CD14-positive monocyte (primary cell): ENCODE data around the gene MAP1LC3A. TPM values are rescaled to one million over a fixed set of nuclear protein-coding genes. Genes with fewer than 3 reads are reported as not detected.

ENCODE experiments used
- DNase-seq, 3 donors: peaks; one replicate each; pipeline ENCODE4 v3.0.0-alpha.2; 2011 to 2022
- H2AFZ ChIP-seq: 2 replicates; pipeline ENCODE4 v1.6.0; 2012; ENCODE audit warnings: mild to moderate bottlenecking, low read depth, low read length, inconsistent platforms; ENCODE audit not compliant: insufficient read depth, poor library complexity, severe bottlenecking
- H3K27ac ChIP-seq, 2 donors: 1 replicate in 1 of 2; 2 replicates in 1 of 2; pipeline ENCODE4 v1.5.1; 2012 to 2013; ENCODE audit warnings: low read length in 2 of 2, control low read depth in 1 of 2, inconsistent platforms in 1 of 2, low read depth in 1 of 2, mild to moderate bottlenecking in 1 of 2
- H3K27me3 ChIP-seq, 2 donors: one replicate each; pipeline versions ENCODE4 v1.6.0 to v1.6.1; 2011 to 2013; ENCODE audit warnings: low read length in 2 of 2; ENCODE audit not compliant: control insufficient read depth in 2 of 2, insufficient read depth in 2 of 2
- H3K36me3 ChIP-seq, 2 donors: replicated peaks in 1 of 2; 1 replicate in 1 of 2; 2 replicates in 1 of 2; pipeline versions ENCODE4 v1.5.1 to v1.6.1; 2012 to 2013; ENCODE audit warnings: low read length in 2 of 2, control low read depth in 1 of 2, inconsistent platforms in 1 of 2, mild to moderate bottlenecking in 1 of 2; ENCODE audit not compliant: insufficient read depth in 2 of 2, control insufficient read depth in 1 of 2
- H3K4me1 ChIP-seq, 2 donors: 1 replicate in 1 of 2; 2 replicates in 1 of 2; pipeline versions ENCODE4 v1.5.1 to v1.6.1; 2012 to 2013; ENCODE audit warnings: low read length in 2 of 2, control low read depth in 1 of 2, inconsistent platforms in 1 of 2, mild to moderate bottlenecking in 1 of 2, moderate library complexity in 1 of 2; ENCODE audit not compliant: insufficient read depth in 2 of 2, control insufficient read depth in 1 of 2
- H3K4me2 ChIP-seq: replicated peaks from 2 replicates; pipeline ENCODE3; 2012; ENCODE audit warnings: low read length, moderate library complexity, mild to moderate bottlenecking; ENCODE audit not compliant: poor library complexity, severe bottlenecking; ENCODE audit errors: extremely low read depth
- H3K4me3 ChIP-seq, 3 experiments: fragments of 200-600 bp in 1 of 3; sonication (generic) in 1 of 3; replicated peaks in 1 of 3; 1 replicate in 2 of 3; 2 replicates in 1 of 3; pipeline ENCODE4 v1.5.1; 2011 to 2013; ENCODE audit warnings: low read length in 3 of 3, mild to moderate bottlenecking in 3 of 3, control low read depth in 2 of 3, low read depth in 2 of 3, inconsistent platforms in 1 of 3, moderate library complexity in 1 of 3
- H3K79me2 ChIP-seq: 2 replicates; pipeline ENCODE4 v1.6.0; 2012; ENCODE audit warnings: mild to moderate bottlenecking, control low read depth, inconsistent platforms, low read length, moderate library complexity; ENCODE audit not compliant: insufficient read depth
- H3K9ac ChIP-seq: 2 replicates; pipeline ENCODE4 v1.6.0; 2017; ENCODE audit warnings: low read length, mild to moderate bottlenecking; ENCODE audit not compliant: insufficient read depth, poor library complexity, severe bottlenecking
- H3K9me3 ChIP-seq, 2 donors: replicated peaks in 1 of 2; 1 replicate in 1 of 2; 2 replicates in 1 of 2; pipeline versions ENCODE4 v1.5.1 to v1.6.1; 2012 to 2013; ENCODE audit warnings: low read length in 2 of 2, control low read depth in 1 of 2; ENCODE audit not compliant: control insufficient read depth in 1 of 2, insufficient read depth in 1 of 2
- H4K20me1 ChIP-seq: 2 replicates; pipeline ENCODE4 v1.6.0; 2012; ENCODE audit warnings: mild to moderate bottlenecking, low read length, control low read depth, moderate library complexity; ENCODE audit not compliant: insufficient read depth
- H3K27ac Mint-ChIP-seq, 7 donors: one replicate each; pipeline ENCODE4 v1.8.0; 2020; ENCODE audit warnings: mild to moderate bottlenecking in 7 of 7, mixed read lengths in 7 of 7, moderate library complexity in 6 of 7, inconsistent platforms in 2 of 7
- H3K27me3 Mint-ChIP-seq, 3 donors: one replicate each; pipeline ENCODE4 v1.8.0; 2021 to 2022; ENCODE audit warnings: low read depth in 3 of 3, mild to moderate bottlenecking in 3 of 3, mixed read lengths in 3 of 3, moderate library complexity in 3 of 3, inconsistent platforms in 1 of 3
- H3K36me3 Mint-ChIP-seq, 2 donors: one replicate each; pipeline ENCODE4 v1.8.0; 2020; ENCODE audit warnings: mixed read lengths in 2 of 2, inconsistent platforms in 1 of 2, mild to moderate bottlenecking in 1 of 2
- H3K4me1 Mint-ChIP-seq: one replicate; pipeline ENCODE4 v1.8.0; 2020; ENCODE audit warnings: mild to moderate bottlenecking, mixed read lengths
- H3K4me3 Mint-ChIP-seq, 2 donors: one replicate each; pipeline ENCODE4 v1.8.0; 2020; ENCODE audit warnings: mild to moderate bottlenecking in 2 of 2, mixed read lengths in 2 of 2, moderate library complexity in 1 of 2
- H3K9me3 Mint-ChIP-seq, 7 donors: one replicate each; pipeline ENCODE4 v1.8.0; 2020 to 2022; ENCODE audit warnings: mixed read lengths in 7 of 7, mild to moderate bottlenecking in 6 of 7, moderate library complexity in 6 of 7, inconsistent platforms in 2 of 7
- WGBS: methylation state at CpG from one replicate; pipeline ENCODE4 v1.1.5; 2013; ENCODE audit warnings: missing lambda C conversion rate; ENCODE audit not compliant: insufficient coverage; 5-methylcytosine and 5-hydroxymethylcytosine counted together
- intact Hi-C, 2 donors: fragments of 100-400 bp; cut with micrococcal nuclease; formaldehyde crosslinking; loops; one replicate each; pipeline versions ENCODE4 v1.15.0 to v1.15.1; 2023
- polyA plus RNA-seq, 3 donors: library from polyadenylated mRNA; depleted of rRNA in 1 of 3; unstranded in 2 of 3; stranded (reverse) in 1 of 3; fragments of 300-500 nt in 2 of 3; fragments of >200 nt in 1 of 3; fragmentation: Illumina TruSeq in 2 of 3; gene quantifications; 1 replicate in 2 of 3; 2 replicates in 1 of 3; pipeline ENCODE4 v1.2.3, GENCODE V29; 2012 to 2021
- TF ChIP-seq, protein P1 (sequence below): fragments of 200-600 bp; IDR thresholded peaks from one replicate; pipeline ENCODE4 v1.8.0; 2022; ENCODE audit warnings: antibody characterized with exemption, mild to moderate bottlenecking

The MAP1LC3A gene
- polyA plus RNA-seq, 3 donors: 2.5 to 7.7 (median 2.6) TPM

DNA sequence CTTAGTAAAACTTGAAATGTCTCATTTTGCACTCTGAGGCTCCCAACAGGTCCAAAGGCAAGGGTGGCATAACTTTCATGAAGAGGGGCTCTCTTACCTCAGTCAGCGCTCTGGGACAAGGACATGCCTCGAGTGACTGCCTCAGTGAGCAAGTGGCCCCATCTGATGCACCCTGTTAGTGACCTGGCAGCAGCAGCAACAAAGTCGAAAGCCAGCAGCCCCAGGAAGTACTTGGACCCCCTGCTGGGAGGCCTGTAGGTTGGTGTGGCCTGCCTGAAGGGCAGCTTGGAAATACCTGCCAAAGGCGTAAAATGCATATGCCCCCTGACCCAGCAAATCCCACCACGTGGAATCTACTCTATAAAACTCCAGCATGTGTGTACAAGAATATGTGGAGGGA is 13.2 kb downstream of the MAP1LC3A start:
- Mint-ChIP-seq H3K4me1 (peaks cover 11% of the 10 kb centered on the region), H3K27ac (peak overlapping the region in 5 of 7 donors; percentile 10 to 90 (median 74)), H3K9me3 (no peaks in the 10 kb centered on the region), H3K4me3 (no peak overlapping the region), H3K27me3 (no peaks in the 10 kb centered on the region), H3K36me3 (peaks cover 26 to 31% of the 10 kb centered on the region in 2 donors)
- Histone ChIP-seq H3K9me3 (no peaks in the 10 kb centered on the region), H4K20me1 (no peaks in the 10 kb centered on the region), H3K36me3 (peaks cover 9 to 25% of the 10 kb centered on the region in 2 donors), H3K27me3 (no peaks in the 10 kb centered on the region), H3K4me3 (no peak overlapping the region), H3K9ac (no peak overlapping the region), H3K4me2 (no peak overlapping the region), H3K79me2 (no peaks in the 10 kb centered on the region), H2AFZ (no peak overlapping the region), H3K4me1 (peaks cover 6 to 12% of the 10 kb centered on the region in 2 donors), H3K27ac (peak overlapping the region in 1 of 2 donors; percentile 63)
- DNase-seq: no peak
- WGBS: 100% methylated on average over 3 of the region's 5 CpGs
- intact Hi-C loops: no loop called here
- TF ChIP-seq, protein P1, sequence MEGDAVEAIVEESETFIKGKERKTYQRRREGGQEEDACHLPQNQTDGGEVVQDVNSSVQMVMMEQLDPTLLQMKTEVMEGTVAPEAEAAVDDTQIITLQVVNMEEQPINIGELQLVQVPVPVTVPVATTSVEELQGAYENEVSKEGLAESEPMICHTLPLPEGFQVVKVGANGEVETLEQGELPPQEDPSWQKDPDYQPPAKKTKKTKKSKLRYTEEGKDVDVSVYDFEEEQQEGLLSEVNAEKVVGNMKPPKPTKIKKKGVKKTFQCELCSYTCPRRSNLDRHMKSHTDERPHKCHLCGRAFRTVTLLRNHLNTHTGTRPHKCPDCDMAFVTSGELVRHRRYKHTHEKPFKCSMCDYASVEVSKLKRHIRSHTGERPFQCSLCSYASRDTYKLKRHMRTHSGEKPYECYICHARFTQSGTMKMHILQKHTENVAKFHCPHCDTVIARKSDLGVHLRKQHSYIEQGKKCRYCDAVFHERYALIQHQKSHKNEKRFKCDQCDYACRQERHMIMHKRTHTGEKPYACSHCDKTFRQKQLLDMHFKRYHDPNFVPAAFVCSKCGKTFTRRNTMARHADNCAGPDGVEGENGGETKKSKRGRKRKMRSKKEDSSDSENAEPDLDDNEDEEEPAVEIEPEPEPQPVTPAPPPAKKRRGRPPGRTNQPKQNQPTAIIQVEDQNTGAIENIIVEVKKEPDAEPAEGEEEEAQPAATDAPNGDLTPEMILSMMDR: no peak

DNA sequence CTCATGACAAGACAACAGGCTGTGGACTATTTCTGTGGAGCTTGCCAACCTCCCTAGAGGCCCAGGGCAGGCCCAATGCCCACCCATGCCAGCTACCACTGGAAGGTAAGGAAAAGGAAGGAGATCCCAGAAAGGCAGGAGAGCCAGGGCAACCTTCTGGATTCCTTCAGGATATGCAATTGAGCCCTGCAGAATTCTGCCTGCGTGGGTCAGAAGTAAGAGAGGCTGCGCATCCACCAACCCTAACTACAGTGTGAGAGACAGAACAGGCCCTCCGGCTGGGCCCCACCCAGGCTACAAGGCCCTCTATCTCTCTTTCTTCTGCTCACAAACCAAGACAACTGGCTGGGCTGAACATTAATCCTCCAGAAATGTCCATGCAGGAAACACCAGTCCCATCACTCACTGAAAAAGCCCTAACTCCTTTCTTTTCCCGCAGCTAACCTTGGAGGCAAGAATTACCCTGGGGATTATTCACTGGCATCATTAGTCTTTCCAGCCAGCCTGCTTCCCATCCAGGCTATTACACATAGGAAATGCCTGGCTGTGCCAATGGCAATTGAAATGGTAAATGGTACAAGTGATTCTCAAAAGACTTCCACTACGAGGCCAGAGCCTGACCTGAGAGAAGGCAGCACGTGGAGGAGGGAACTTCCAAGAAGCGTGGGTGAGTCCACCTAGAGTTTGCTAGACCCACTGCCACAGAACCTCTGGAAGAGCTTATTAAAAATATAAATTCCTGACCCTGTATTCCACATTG is 15.2 kb downstream of the MAP1LC3A start:
- DNase-seq: no peak
- H4K20me1 ChIP-seq: no peaks in the 10 kb centered on the region
- H2AFZ ChIP-seq: no peak overlapping the region
- peaks cover 9 to 21% of the 10 kb centered on the region in 2 donors for H3K36me3 ChIP-seq
- H3K36me3 Mint-ChIP-seq: peaks cover 24 to 27% of the 10 kb centered on the region in 2 donors
- peaks cover 10 to 12% of the 10 kb centered on the region in 2 donors for H3K4me1 ChIP-seq
- no peak overlapping the region for H3K4me2 ChIP-seq
- TF ChIP-seq, protein P1: no peak
- H3K4me3 ChIP-seq: no peak overlapping the region
- H3K27me3 ChIP-seq: no peaks in the 10 kb centered on the region
- peaks cover 19% of the 10 kb centered on the region for H3K4me1 Mint-ChIP-seq
- H3K4me3 Mint-ChIP-seq: no peak overlapping the region
- H3K9ac ChIP-seq: no peak overlapping the region
- no peak overlapping the region for H3K27ac Mint-ChIP-seq
- intact Hi-C loops: no loop called here
- H3K27ac ChIP-seq: no peak overlapping the region
- H3K9me3 ChIP-seq: no peaks in the 10 kb centered on the region
- no peaks in the 10 kb centered on the region for H3K9me3 Mint-ChIP-seq
- H3K79me2 ChIP-seq: no peaks in the 10 kb centered on the region
- H3K27me3 Mint-ChIP-seq: no peaks in the 10 kb centered on the region
- 100% methylated on average over 3 of the region's 7 CpGs for WGBS
